Epidermal melanocyte (primary cell): ENCODE data around the gene AAK1.
"Not testable (repeated sequence)": the region's sequence is repeated elsewhere in the genome, so short reads cannot be mapped to it uniquely, and the experiment has no call there.

Experiments used
- DNase-seq: peaks from one replicate; pipeline ENCODE4 v3.0.0; 2011; ENCODE audit warnings: low spot score; ENCODE audit not compliant: insufficient read length

The AAK1 gene

GRCh38 chr2:69459936-69460335 is 183.6 kb downstream of the AAK1 start:
- DNase-seq: no peak

GRCh38 chr2:69456950-69457445 is 186.5 kb downstream of the AAK1 start:
- DNase-seq: no peak

GRCh38 chr2:69456154-69456553 is 187.4 kb downstream of the AAK1 start:
- no peak for DNase-seq

- DNase-seq: no peak
Measured at GRCh38 chr2:69454976-69455375, 188.6 kb downstream of the AAK1 start.

- DNase-seq: no peak
Measured at GRCh38 chr2:69453475-69454129, 189.9 kb downstream of the AAK1 start.

GRCh38 chr2:69452687-69453086 is 190.9 kb downstream of the AAK1 start:
- DNase-seq: no peak

- no peak for DNase-seq
Measured at GRCh38 chr2:69450735-69451416, 192.7 kb downstream of the AAK1 start.

- no peak for DNase-seq
Measured at GRCh38 chr2:69449906-69450305, 193.6 kb downstream of the AAK1 start.

- DNase-seq: not testable (repeated sequence)
Measured at GRCh38 chr2:69443673-69444072, 199.9 kb downstream of the AAK1 start.

- not testable (repeated sequence) for DNase-seq
Measured at GRCh38 chr2:69439499-69439898, 204.0 kb downstream of the AAK1 start.

- no peak for DNase-seq
Measured at GRCh38 chr2:69438580-69438979, 205.0 kb downstream of the AAK1 start.

- peak; percentile 19 for DNase-seq
Measured at GRCh38 chr2:69437751-69438154, 205.8 kb downstream of the AAK1 start.

- DNase-seq: peak; percentile 96
Measured at GRCh38 chr2:69436938-69437750, 206.4 kb downstream of the AAK1 start, which contains the start of gene NFU1. NFU1 (minus strand) TSS chr2:69437435; CDS start chr2:69437422, 13 bp downstream.

GRCh38 chr2:69436596-69436937 is 207.0 kb downstream of the AAK1 start:
- DNase-seq: no peak

GRCh38 chr2:69434753-69435152 is 208.8 kb downstream of the AAK1 start:
- no peak for DNase-seq

GRCh38 chr2:69429491-69430183 is 213.9 kb downstream of the AAK1 start:
- no peak for DNase-seq

- DNase-seq: no peak
Measured at GRCh38 chr2:69428981-69429380, 214.6 kb downstream of the AAK1 start.

- no peak for DNase-seq
Measured at GRCh38 chr2:69424419-69424818, 219.1 kb downstream of the AAK1 start.

GRCh38 chr2:69422198-69422597 is 221.3 kb downstream of the AAK1 start:
- DNase-seq: no peak

GRCh38 chr2:69419111-69419510 is 224.4 kb downstream of the AAK1 start:
- not testable (repeated sequence) for DNase-seq

- no peak for DNase-seq
Measured at GRCh38 chr2:69416147-69416546, 227.4 kb downstream of the AAK1 start.
